SJCRH30 (cell line): ENCODE measurements around the gene NCAN. TPM values are rescaled to one million over a fixed set of nuclear protein-coding genes. Genes with fewer than 3 reads are reported as not detected.
"Not testable (repeated sequence)": the region's sequence is repeated elsewhere in the genome, so short reads cannot be mapped to it uniquely, and the experiment has no call there.

Experiments
- DNase-seq, 2 experiments: peaks; one replicate each; pipeline ENCODE4 v3.0.0-alpha.2; 2015 to 2020
- H3K27ac ChIP-seq: fragments of 250-450 bp; sonication (Bioruptor Pico); 2 replicates; pipeline ENCODE4 v1.5.1; 2020; ENCODE audit warnings: mild to moderate bottlenecking, moderate library complexity
- H3K27me3 ChIP-seq: fragments of 250-450 bp; sonication (Bioruptor Pico); 2 replicates; pipeline ENCODE4 v1.5.1; 2020; ENCODE audit warnings: mild to moderate bottlenecking, moderate library complexity
- H3K36me3 ChIP-seq: fragments of 250-450 bp; sonication (Bioruptor Pico); 2 replicates; pipeline ENCODE4 v1.5.1; 2020; ENCODE audit warnings: mild to moderate bottlenecking, moderate library complexity
- H3K4me1 ChIP-seq: fragments of 250-450 bp; sonication (Bioruptor Pico); 2 replicates; pipeline ENCODE4 v1.5.1; 2020; ENCODE audit warnings: mild to moderate bottlenecking, moderate library complexity
- H3K4me3 ChIP-seq: fragments of 250-450 bp; sonication (Bioruptor Pico); 2 replicates; pipeline ENCODE4 v1.5.1; 2020; ENCODE audit warnings: mild to moderate bottlenecking, moderate library complexity
- H3K9me3 ChIP-seq: fragments of 250-450 bp; sonication (Bioruptor Pico); replicated peaks from 2 replicates; pipeline ENCODE4 v1.5.1; 2020; ENCODE audit warnings: mild to moderate bottlenecking, moderate library complexity
- total RNA-seq: library from RNA; depleted of rRNA; stranded (reverse); fragments of >200 nt; shearing (Covaris generic); gene quantifications from 2 replicates; pipeline ENCODE4 v1.2.3, GENCODE V29; 2014

Gene NCAN
- total RNA-seq, 1 experiment from 2014 or later, result not detected

GRCh38 chr19:19226663-19227062, 14.9 kb downstream of the NCAN start:
- Histone ChIP-seq H3K4me1 (no peaks in the 10 kb centered on the region), H3K27me3 (no peaks in the 10 kb centered on the region), H3K36me3 (no peaks in the 10 kb centered on the region), H3K9me3 (no peaks in the 10 kb centered on the region), H3K27ac (no peak overlapping the region), H3K4me3 (no peak overlapping the region)
- DNase-seq, result no peak

DNA sequence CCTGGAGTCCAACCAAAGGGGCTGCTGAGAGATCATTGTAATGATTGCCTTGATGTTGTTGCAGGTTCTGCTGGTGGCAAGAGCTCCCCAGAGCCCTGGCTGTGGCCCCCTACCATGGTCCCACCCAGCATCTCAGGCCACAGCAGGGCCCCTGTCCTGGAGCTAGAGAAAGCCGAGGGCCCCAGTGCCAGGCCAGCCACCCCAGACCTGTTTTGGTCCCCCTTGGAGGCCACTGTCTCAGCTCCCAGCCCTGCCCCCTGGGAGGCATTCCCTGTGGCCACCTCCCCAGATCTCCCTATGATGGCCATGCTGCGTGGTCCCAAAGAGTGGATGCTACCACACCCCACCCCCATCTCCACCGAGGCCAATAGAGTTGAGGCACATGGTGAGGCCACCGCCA, 15.5 kb downstream of the NCAN start:
- Histone ChIP-seq H3K27ac (no peak overlapping the region), H3K27me3 (no peaks in the 10 kb centered on the region), H3K9me3 (no peaks in the 10 kb centered on the region), H3K4me1 (no peaks in the 10 kb centered on the region), H3K4me3 (no peak overlapping the region), H3K36me3 (no peaks in the 10 kb centered on the region)
- DNase-seq, result no peak

GRCh38 chr19:19229701-19230100, 17.9 kb downstream of the NCAN start:
- Histone ChIP-seq H3K36me3 (no peaks in the 10 kb centered on the region), H3K4me1 (no peaks in the 10 kb centered on the region), H3K27ac (no peak overlapping the region), H3K4me3 (no peak overlapping the region), H3K27me3 (no peaks in the 10 kb centered on the region), H3K9me3 (peaks cover 8% of the 10 kb centered on the region)
- DNase-seq, result no peak

- no peak for DNase-seq
- no peaks in the 10 kb centered on the region for H3K27me3 ChIP-seq
- peaks cover 10% of the 10 kb centered on the region for H3K9me3 ChIP-seq
- no peaks in the 10 kb centered on the region for H3K4me1 ChIP-seq
- H3K36me3 ChIP-seq, result no peaks in the 10 kb centered on the region
- H3K27ac ChIP-seq, result no peak overlapping the region
- no peak overlapping the region for H3K4me3 ChIP-seq
Observed at GRCh38 chr19:19230999-19231398, 19.2 kb downstream of the NCAN start.

GRCh38 chr19:19232261-19232721, 20.5 kb downstream of the NCAN start:
- H3K4me1 ChIP-seq, result no peaks in the 10 kb centered on the region
- H3K27me3 ChIP-seq, result no peaks in the 10 kb centered on the region
- no peaks in the 10 kb centered on the region for H3K36me3 ChIP-seq
- DNase-seq, result peak; percentile 52 to 60
- H3K27ac ChIP-seq, result no peak overlapping the region
- no peak overlapping the region for H3K4me3 ChIP-seq
- H3K9me3 ChIP-seq, result peaks cover 13% of the 10 kb centered on the region

DNA sequence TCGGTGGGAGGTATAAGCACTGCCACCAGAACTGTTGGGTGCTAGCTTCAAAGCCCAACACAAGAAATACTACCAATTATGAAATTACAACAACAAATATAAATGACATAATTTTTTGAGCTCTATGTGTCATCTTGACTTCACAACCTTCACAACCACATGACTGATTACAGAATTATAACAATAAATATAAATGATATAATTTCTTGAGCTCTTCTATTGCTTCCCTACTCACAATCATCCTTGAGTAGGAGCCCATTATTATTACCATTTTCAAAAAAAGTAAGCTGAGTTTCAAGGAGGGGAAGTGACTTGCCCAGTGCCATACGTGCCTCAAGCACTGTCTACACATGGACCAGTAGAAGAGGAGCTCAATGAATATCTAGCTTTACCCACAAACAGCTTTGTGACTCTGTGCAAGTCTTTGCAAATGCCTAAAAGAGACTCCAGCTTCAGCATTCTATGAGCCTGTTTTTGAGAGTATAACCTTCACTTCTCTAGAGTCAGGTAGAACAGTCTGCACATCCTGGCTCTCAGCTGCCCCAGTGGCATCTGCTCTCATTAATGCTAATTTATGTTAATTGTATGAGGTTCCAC, 22.6 kb downstream of the NCAN start:
- Histone ChIP-seq H3K4me3 (no peak overlapping the region), H3K9me3 (peaks cover 13% of the 10 kb centered on the region), H3K27ac (no peak overlapping the region), H3K4me1 (no peaks in the 10 kb centered on the region), H3K36me3 (no peaks in the 10 kb centered on the region), H3K27me3 (no peaks in the 10 kb centered on the region)
- no peak for DNase-seq

DNA sequence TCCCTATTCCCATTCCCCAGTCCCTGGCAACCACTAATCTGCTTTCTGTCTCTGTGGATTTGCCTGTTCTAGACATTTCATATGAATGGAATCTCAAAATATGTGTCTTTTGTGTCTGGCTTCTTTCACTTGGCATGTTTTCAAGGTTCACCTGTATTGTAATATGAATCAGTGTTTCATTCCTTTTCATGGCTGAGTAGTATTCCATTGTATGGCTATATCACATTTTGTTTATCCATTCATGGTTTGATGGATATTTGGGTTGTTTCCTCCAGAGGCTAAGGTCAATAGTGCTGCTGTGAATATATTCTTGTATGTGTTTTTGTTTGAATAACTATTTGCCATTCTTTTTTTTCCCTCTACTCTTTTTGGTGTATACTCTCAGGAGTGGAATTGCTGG, 24.4 kb downstream of the NCAN start:
- no peaks in the 10 kb centered on the region for H3K4me1 ChIP-seq
- H3K36me3 ChIP-seq, result no peaks in the 10 kb centered on the region
- H3K9me3 ChIP-seq, result peaks cover 13% of the 10 kb centered on the region
- H3K27ac ChIP-seq, result no peak overlapping the region
- no peak for DNase-seq
- no peaks in the 10 kb centered on the region for H3K27me3 ChIP-seq
- no peak overlapping the region for H3K4me3 ChIP-seq

GRCh38 chr19:19238126-19238894, 26.6 kb downstream of the NCAN start:
- no peak overlapping the region for H3K4me3 ChIP-seq
- no peaks in the 10 kb centered on the region for H3K4me1 ChIP-seq

GRCh38 chr19:19239675-19240074, 27.9 kb downstream of the NCAN start:
- Histone ChIP-seq H3K27me3 (no peaks in the 10 kb centered on the region), H3K4me1 (no peaks in the 10 kb centered on the region), H3K4me3 (no peak overlapping the region), H3K9me3 (peaks cover 5% of the 10 kb centered on the region), H3K36me3 (no peaks in the 10 kb centered on the region), H3K27ac (no peak overlapping the region)
- no peak for DNase-seq

More at GRCh38 chr19:19238126-19238894, 26.6 kb downstream of the NCAN start:
- H3K9me3 ChIP-seq, result peaks cover 13% of the 10 kb centered on the region
- DNase-seq, result no peak
- H3K36me3 ChIP-seq, result no peaks in the 10 kb centered on the region
- no peaks in the 10 kb centered on the region for H3K27me3 ChIP-seq
- no peak overlapping the region for H3K27ac ChIP-seq

GRCh38 chr19:19240476-19240875, 28.7 kb downstream of the NCAN start:
- Histone ChIP-seq H3K36me3 (no peaks in the 10 kb centered on the region), H3K9me3 (peaks cover 5% of the 10 kb centered on the region; the same call in 1 of the 2 replicates), H3K27ac (no peak overlapping the region), H3K4me3 (no peak overlapping the region), H3K4me1 (no peaks in the 10 kb centered on the region), H3K27me3 (no peaks in the 10 kb centered on the region)
- no peak for DNase-seq

- no peak overlapping the region for H3K4me3 ChIP-seq
- H3K9me3 ChIP-seq, result no peaks in the 10 kb centered on the region
- H3K36me3 ChIP-seq, result no peaks in the 10 kb centered on the region
- H3K27ac ChIP-seq, result no peak overlapping the region
- H3K27me3 ChIP-seq, result no peaks in the 10 kb centered on the region
- no peaks in the 10 kb centered on the region for H3K4me1 ChIP-seq
- DNase-seq, result no peak
Observed at GRCh38 chr19:19250196-19250801, 38.5 kb downstream of the NCAN start.

DNA sequence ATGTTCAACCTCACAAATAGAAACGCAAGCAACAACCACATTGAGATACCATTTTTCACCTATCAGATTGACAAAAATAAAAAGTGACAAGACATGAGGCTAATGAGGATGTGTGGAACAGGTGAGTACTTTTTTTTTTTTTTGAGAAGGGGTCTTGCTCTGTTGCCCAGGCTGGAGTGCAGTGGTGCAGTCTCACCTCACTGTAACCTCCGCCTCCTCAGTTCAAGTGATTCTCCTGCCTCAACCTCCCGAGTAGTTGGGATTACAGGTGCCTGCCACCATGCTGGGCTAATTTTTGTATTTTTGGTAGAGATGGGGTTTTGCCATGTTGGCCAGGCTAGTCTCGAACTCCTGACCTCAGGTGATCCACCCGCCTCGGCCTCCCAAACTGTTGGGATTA, 41.7 kb downstream of the NCAN start:
- not testable (repeated sequence) for H3K9me3 ChIP-seq, H3K36me3 ChIP-seq, H3K4me1 ChIP-seq, H3K27me3 ChIP-seq, H3K27ac ChIP-seq, DNase-seq, H3K4me3 ChIP-seq

GRCh38 chr19:19256072-19256969, 44.6 kb downstream of the NCAN start:
- Histone ChIP-seq H3K4me1 (no peaks in the 10 kb centered on the region), H3K36me3 (no peaks in the 10 kb centered on the region), H3K27me3 (no peaks in the 10 kb centered on the region), H3K9me3 (no peaks in the 10 kb centered on the region), H3K27ac (no peak overlapping the region), H3K4me3 (no peak overlapping the region)
- peak; percentile 19 to 32 for DNase-seq

- Histone ChIP-seq H3K4me1 (no peaks in the 10 kb centered on the region), H3K4me3 (no peak overlapping the region), H3K9me3 (no peaks in the 10 kb centered on the region), H3K36me3 (no peaks in the 10 kb centered on the region), H3K27ac (no peak overlapping the region), H3K27me3 (no peaks in the 10 kb centered on the region)
- no peak for DNase-seq
Observed at GRCh38 chr19:19257137-19257536, 45.4 kb downstream of the NCAN start.
